NCI-H2196 treated with DMSO at 0.1 percent for 48 hours (cell line): ENCODE data around the gene QSOX2.

ENCODE experiments used
- DNase-seq: peaks from one replicate; lab custom pipeline; 2025; ENCODE audit not compliant: unreplicated experiment; lab: John Stamatoyannopoulos, UW

Gene QSOX2

GRCh38 chr9:136223871-136224640, 21.6 kb downstream of the QSOX2 start:
- DNase-seq, result no peak

GRCh38 chr9:136222906-136223285, 22.7 kb downstream of the QSOX2 start:
- no peak for DNase-seq

GRCh38 chr9:136222166-136222905, 23.3 kb downstream of the QSOX2 start:
- no peak for DNase-seq

- DNase-seq, result no peak
Observed at GRCh38 chr9:136220017-136220729, 25.4 kb downstream of the QSOX2 start.

GRCh38 chr9:136219276-136219675, 26.3 kb downstream of the QSOX2 start:
- DNase-seq, result no peak

GRCh38 chr9:136218673-136219072, 26.9 kb downstream of the QSOX2 start:
- DNase-seq, result no peak

- no peak for DNase-seq
Observed at GRCh38 chr9:136218271-136218670, 27.3 kb downstream of the QSOX2 start.

GRCh38 chr9:136216541-136217244, 28.9 kb downstream of the QSOX2 start:
- DNase-seq, result no peak

- no peak for DNase-seq
Observed at GRCh38 chr9:136213733-136214132, 31.9 kb downstream of the QSOX2 start.

GRCh38 chr9:136212345-136212950, 33.2 kb downstream of the QSOX2 start:
- DNase-seq, result no peak

- no peak for DNase-seq
Observed at GRCh38 chr9:136211441-136212344, 33.9 kb downstream of the QSOX2 start.

GRCh38 chr9:136211006-136211405, 34.6 kb downstream of the QSOX2 start:
- DNase-seq, result no peak

- DNase-seq, result no peak
Observed at GRCh38 chr9:136210276-136210675, 35.3 kb downstream of the QSOX2 start.

GRCh38 chr9:136209786-136210185, 35.8 kb downstream of the QSOX2 start:
- no peak for DNase-seq

- no peak for DNase-seq
Observed at GRCh38 chr9:136209232-136209631, 36.4 kb downstream of the QSOX2 start.

GRCh38 chr9:136208675-136209074, 36.9 kb downstream of the QSOX2 start:
- DNase-seq, result no peak

GRCh38 chr9:136207616-136208015, 38.0 kb downstream of the QSOX2 start:
- no peak for DNase-seq

GRCh38 chr9:136206602-136207275, 38.9 kb downstream of the QSOX2 start:
- DNase-seq, result no peak

- no peak for DNase-seq
Observed at GRCh38 chr9:136205707-136205992, 40.0 kb downstream of the QSOX2 start.
